Renal cortical epithelial cell (primary cell): ENCODE measurements around the gene PRKAG3. TPM values are rescaled to one million over a fixed set of nuclear protein-coding genes. Genes with fewer than 3 reads are reported as not detected.

Experiments used
- DNase-seq: peaks from one replicate; pipeline ENCODE4 v3.0.0-alpha.2; 2011; ENCODE audit warnings: low read depth
- total RNA-seq: library from RNA; depleted of rRNA; stranded (reverse); fragments of >200 nt; gene quantifications from 2 replicates; pipeline ENCODE4 v1.2.3, GENCODE V29; 2014

The PRKAG3 gene
- total RNA-seq, 1 donor from 2014 or later: not detected

DNA sequence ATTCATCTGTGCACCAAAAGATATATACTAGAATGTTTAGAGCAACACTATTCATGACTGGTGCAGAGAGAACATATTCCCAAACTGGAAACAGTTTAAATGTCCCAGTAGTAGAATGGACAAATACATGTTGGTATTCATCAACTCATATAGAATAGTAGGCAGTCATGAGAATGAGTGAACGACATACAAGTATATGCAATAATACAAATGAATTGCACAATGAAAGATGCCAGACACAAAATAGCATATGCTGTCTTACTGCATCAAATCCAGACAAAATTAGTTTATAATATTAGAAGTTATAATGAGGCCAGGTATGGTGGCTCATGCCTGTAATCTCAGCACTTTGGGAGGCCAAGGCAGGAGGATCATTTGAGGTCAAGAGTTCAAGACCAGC is 8.3 kb upstream of the PRKAG3 start:
- DNase-seq: no peak

DNA sequence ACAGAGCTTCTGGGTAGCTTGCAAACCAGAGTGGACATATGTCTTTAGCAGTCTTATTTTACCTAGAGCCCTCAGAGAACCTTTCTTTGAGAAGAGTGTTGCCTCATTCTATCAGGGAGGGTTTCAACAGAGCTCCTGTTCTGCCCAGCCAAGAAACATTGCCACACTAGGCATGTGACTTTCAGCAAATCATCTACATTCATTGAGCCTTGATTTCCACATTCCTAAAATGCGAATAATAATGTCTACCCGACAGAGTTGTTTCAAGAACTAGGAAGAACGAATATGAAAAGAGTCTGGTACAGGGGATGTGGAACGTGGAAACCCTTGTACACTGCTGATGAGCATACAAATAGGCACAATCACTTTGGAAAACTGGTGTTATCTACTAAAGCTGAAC is 7.8 kb upstream of the PRKAG3 start:
- peak; percentile 89 for DNase-seq

DNA sequence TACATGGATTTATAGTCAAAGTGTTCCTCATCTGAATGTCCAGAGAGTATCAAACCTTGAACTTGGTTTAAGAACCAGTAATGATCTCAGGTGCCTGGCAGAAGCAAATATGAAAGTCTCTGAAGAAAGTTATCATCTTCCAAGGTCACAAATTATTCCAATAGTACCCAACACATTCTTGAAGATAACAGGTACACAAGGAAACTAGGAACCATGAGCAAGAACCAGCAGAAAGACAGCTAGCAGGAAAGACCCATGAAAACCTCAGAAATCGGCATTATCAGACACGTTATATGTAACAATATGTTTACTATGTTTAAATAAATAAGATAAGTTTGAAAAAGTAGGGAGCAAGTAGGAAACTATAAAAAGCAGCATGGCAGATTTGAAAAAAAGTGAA is 5.9 kb upstream of the PRKAG3 start:
- no peak for DNase-seq

- DNase-seq: peak; percentile 78
Observed at GRCh38 chr2:218834685-218835084, 3.1 kb upstream of the PRKAG3 start.

DNA sequence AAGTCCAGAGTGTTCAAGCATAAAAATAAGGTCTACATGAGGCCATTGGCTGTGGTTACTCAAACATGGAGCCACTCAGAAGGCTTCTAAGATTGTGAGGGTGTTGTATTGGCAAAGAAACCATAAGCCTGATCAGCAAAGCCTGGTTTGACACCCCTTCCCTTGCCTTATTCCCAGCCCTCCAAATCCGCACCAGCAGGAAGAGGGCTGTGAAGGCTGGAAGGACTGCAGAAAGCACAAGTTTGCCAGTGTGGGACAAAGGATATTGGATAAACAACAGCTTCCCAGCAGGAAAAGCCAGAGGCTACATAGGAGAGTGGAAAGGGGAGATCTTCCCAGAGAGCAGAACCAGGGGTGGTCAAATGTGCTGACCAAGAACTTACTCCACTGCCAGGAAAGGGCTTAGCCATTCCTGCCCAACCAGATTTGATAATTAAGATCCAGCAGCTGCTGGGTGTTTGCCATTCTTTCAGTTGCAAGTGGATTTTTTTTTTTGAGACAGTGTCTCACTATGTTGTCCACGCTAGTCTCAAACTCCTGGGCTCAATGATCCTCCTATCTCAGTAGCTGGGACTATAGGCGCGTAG is 1.5 kb upstream of the PRKAG3 start:
- DNase-seq: no peak

- peak; percentile 27 for DNase-seq
Observed at GRCh38 chr2:218832520-218832919, 917 bp upstream of the PRKAG3 start.

DNA sequence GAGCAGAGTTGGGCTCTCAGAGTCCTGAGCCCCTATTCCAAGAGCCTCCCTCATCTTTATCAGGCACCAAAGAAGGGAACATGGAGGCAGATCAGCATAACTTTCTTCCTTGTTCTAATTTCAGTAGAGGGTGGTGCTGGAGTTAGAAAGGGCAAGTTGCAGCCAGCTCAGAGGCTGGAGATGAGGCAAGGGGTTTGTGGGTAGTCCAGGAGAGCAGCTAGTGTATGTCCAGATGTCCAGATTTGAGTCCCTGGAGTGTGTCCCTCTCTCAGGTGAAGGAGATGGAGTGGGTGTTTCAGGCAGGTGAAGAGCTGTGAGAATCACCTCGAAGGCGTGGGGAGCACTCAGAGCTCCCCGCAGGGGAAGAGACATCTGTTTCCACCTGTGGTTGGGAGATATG is 478 bp upstream of the PRKAG3 start:
- no peak for DNase-seq

DNA sequence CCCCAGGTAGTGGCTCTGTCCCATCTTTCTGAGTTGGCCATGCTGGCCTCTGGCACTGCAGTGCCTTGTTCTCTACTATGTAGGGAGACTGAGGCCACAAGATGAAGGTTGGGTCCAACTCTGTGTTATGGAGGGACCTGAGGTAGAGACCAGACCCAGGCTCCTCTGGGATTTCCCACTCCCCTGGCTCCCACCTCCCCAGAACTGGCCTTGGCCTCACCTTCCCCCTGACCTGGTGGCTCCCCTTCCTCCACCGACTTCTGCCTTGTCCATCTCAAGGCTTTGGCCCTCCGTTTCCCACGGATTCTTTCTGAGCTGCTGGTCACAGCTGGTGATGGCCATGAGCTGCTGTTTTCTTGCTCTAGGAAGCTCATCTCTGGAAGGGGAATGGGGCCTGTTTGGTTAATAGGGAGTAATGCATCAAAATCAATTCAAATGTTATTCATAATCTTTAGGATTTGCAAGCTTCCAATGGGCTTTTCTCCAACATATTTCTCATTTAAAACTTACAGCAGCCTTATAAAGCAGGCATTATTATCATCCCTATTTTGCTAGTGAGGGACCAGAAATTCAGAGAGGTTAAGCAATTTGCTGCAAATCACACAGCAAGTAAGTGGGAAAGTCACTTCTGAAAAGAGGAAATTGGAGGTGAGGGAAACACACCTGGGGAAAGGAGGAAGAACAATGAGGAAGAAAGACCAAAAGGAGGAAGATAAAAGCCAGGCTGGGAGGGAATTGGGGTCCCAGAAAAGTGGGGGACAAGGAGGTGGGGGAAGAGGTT is 887 bp downstream of the PRKAG3 start:
- DNase-seq: no peak

- DNase-seq: no peak
Observed at GRCh38 chr2:218829868-218830451, 1.6 kb downstream of the PRKAG3 start.

GRCh38 chr2:218828477-218828778 is 3.2 kb downstream of the PRKAG3 start:
- DNase-seq: no peak

GRCh38 chr2:218827701-218828476 is 3.7 kb downstream of the PRKAG3 start:
- DNase-seq: no peak

- no peak for DNase-seq
Observed at GRCh38 chr2:218826791-218827190, 4.8 kb downstream of the PRKAG3 start.

DNA sequence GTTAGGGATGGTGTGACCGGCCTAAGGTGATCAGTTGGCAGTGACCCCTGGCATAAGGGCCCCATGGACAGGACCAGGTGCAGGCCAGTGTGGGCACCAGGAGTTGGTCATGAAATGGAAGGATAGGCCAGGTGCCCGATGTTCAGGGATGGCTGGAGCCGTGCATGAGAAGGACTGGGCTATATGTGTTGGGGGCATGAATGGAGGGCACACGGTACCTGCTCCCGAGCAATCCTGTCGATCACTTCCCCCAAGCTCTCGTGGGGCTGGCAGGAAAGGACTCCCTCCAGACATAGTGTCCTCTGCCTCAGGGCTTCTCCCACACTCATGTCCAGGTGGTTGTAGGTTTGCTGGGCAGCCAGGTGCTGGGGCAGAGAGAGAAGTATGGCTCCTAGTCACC is 7.6 kb downstream of the PRKAG3 start:
- no peak for DNase-seq

DNA sequence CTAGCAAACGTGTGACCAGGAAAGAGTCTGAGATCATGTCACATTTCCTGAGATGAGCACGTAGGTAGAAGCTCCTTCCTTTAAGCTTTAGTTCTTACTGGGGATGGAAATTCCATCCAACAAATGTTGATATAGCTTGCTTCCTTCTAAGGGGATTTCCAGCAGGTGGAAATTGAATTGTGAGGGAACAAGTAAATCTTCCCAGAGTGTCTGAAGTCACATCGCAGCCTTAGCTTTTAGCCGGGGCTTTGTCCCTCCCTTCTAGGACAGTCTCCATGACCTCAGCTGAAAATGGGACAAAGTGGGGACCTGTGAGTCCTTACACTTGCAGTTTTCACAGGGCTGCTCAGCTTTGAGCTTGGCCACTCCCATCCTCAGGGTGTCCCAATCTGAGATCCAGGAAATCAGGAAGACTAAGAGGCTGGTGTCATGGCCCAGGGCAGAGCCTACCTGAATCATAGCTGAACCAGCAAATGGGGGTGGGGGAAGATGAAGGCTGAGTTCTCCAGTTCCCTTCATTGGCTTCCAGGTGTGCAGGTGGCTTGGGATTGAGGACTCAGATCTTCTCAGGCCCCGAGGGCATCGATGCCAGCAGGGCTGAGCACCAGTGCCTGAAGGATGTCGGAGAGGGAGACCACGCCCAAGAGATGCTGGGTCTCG is 8.3 kb downstream of the PRKAG3 start:
- DNase-seq: no peak

DNA sequence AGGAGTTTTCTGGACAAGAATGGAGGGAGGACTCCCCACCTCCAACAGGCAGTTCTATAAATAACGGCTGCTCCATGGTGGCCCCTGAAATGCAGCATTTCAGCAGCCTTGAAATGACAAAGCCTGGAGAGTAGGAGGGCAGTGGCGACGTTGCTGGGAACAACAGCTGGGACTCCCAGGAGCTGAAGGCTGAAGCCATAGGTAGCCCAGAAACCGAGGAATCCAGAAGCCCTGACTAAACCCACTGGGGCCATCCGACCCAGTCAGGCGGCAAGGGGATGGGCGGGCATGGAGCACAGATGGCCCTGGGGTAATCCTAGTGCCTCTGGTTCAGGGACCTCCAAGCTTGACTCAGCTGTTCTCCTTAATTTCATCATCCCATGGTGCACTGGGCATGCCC is 9.0 kb downstream of the PRKAG3 start:
- DNase-seq: no peak

GRCh38 chr2:218821605-218822211 is 9.9 kb downstream of the PRKAG3 start:
- no peak for DNase-seq

- no peak for DNase-seq
Observed at GRCh38 chr2:218820746-218821369, 10.7 kb downstream of the PRKAG3 start.

GRCh38 chr2:218819093-218819492 is 12.5 kb downstream of the PRKAG3 start:
- DNase-seq: no peak

- no peak for DNase-seq
Observed at GRCh38 chr2:218816561-218817011, 15.0 kb downstream of the PRKAG3 start.

DNA sequence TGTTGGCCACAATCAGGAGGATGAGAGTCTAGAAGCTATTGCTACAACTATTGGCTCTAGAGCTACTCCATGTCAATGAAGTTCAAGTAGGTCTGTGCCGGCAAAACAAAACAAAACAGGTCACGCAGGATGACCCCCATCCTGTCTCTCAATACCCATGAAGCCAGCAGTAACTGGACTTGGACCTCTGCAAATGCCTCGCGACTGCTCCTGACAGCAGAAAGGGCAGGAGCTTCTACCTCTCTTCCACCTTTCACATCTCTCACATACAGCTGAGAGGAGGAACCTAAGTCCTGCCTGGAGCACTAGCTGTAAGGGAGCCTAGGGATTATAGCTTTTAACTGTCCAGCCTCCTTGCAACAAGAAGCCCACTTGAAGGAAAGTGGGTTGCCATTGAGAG is 16.0 kb downstream of the PRKAG3 start:
- no peak for DNase-seq

DNA sequence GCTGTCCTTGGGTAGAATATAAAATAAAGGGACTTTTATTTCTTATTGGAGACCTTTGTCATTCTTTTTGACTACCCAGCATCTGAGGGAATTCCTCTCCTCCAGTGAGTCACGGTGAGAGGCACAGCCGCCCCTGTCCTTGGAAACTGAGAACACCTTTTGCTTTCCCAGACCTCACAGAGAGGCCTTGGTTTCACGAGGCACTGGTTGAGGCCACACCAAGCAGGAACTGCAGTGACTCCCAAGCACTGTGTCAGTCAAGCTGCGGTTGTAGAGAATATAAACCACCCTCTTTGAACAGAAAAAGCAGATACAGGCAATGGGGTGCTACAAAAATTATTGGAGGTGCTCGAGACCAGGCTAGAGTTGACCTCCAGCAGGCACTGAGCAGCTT is 16.4 kb downstream of the PRKAG3 start:
- DNase-seq: no peak
